GM10248 (cell line): Measurements from ENCODE around the gene GNAS.

Source experiments
- CTCF ChIA-PET: fragments of 300-600 bp; sonication (Branson Sonifier 250); formaldehyde crosslinking; extraction: SDS; loops from one replicate; lab custom pipeline; 2021; ENCODE audit warnings: antibody characterized with exemption; lab: Yijun Ruan, JAX
- POLR2A ChIA-PET: fragments of 350-650 bp; sonication (Branson Sonifier 250); formaldehyde crosslinking; extraction: SDS; loops from one replicate; lab custom pipeline; 2020; ENCODE audit warnings: antibody characterized with exemption; lab: Yijun Ruan, JAX
- DNase-seq: peaks from one replicate; pipeline ENCODE4 v3.0.0; 2012; ENCODE audit errors: extremely low spot score
- CTCF ChIP-seq: IDR thresholded peaks from 2 replicates; pipeline ENCODE4 v1.5.1; 2012; ENCODE audit warnings: mild to moderate bottlenecking, low read depth; ENCODE audit errors: extremely low read depth, missing control alignments, control extremely low read depth

Gene GNAS

GRCh38 chr20:58930496-58930895 lies 78.0 kb downstream of the GNAS start:
- ChIA-PET POLR2A (no interaction called here), CTCF (no interaction called here)

GRCh38 chr20:58932170-58932569 lies 79.7 kb downstream of the GNAS start:
- TF ChIP-seq CTCF = no peak
- DNase-seq = no peak
- ChIA-PET CTCF (no interaction called here), POLR2A (no interaction called here)

More at GRCh38 chr20:58930496-58930895, 78.0 kb downstream of the GNAS start:
- TF ChIP-seq CTCF = no peak
- DNase-seq = no peak

- POLR2A ChIA-PET = interaction anchor here (0.6 kb wide), 1 partner anchor 63 kb away, joined by 5 read pairs; no protein-coding TSS in a partner anchor
- CTCF ChIA-PET = interaction anchor here (1.1 to 1.6 kb wide), 4 partner anchors 14 to 70 kb away, joined by 3 read pairs; no protein-coding TSS in a partner anchor
- DNase-seq = no peak
- no peak for TF ChIP-seq CTCF
Measured at GRCh38 chr20:58938078-58938477, 85.6 kb downstream of the GNAS start.

- DNase-seq = no peak
- ChIA-PET POLR2A (no interaction called here), CTCF (interaction anchor here (1.1 to 1.6 kb wide), 4 partner anchors 13 to 71 kb away, joined by 3 to 4 read pairs (median 3); no protein-coding TSS in a partner anchor)
- TF ChIP-seq CTCF = no peak
Measured at GRCh38 chr20:58938541-58938940, 86.0 kb downstream of the GNAS start.

GRCh38 chr20:58941471-58941870 lies 89.0 kb downstream of the GNAS start:
- no peak for DNase-seq
- CTCF ChIA-PET = no interaction called here
- POLR2A ChIA-PET = no interaction called here
- no peak for TF ChIP-seq CTCF

GRCh38 chr20:58942549-58942948 lies 90.0 kb downstream of the GNAS start:
- CTCF ChIA-PET = no interaction called here
- no peak for DNase-seq
- no peak for TF ChIP-seq CTCF
- POLR2A ChIA-PET = no interaction called here
